ENCODE results near the gene SIX3.
A peak's percentile ranks its signal among the peaks of the same experiment; 100 is the strongest.

SIX3 gene

GRCh38 chr2:44943693-44944101 is 2.2 kb downstream of the SIX3 start:
- no peak for DNase-seq (ENCODE audit: low spot score)

DNA sequence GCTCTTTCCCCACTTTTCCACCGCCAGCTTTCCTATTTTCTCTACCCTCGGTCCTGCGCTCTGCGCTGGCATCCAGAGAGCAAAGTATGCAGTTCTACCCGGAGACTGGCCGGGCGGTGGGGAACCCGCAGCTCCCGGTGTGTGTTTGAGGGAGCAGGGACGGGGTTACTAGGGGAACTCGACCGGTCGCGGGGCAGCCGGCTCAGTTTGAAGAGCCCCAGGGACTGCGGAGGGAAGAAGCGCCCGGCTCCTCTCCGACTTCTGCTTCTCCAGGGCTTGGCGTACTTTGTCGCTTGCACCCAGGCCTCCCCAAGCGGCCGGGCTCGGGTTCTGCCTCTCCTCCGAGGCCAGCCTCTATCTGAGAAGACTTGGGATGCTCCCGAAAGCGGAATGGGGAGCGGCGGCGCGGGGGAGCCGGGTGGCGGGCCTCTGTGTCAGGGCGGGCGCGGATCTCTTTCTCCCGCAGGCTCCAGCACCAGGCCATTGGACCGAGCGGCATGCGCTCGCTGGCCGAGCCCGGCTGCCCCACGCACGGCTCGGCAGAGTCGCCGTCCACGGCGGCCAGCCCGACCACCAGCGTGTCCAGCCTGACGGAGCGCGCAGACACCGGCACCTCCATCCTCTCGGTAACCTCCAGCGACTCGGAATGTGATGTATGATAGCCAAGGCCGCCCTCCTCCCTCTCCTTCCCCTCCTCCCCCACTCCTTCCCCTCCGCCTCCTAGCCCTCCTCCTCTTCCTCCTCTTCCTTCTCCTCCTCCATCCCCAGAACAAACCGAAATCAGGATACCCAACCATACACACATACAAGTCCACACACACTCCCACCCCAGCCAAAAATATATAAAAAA is 2.8 kb downstream of the SIX3 start:
- DNase-seq (ENCODE audit: low spot score): no peak

DNA sequence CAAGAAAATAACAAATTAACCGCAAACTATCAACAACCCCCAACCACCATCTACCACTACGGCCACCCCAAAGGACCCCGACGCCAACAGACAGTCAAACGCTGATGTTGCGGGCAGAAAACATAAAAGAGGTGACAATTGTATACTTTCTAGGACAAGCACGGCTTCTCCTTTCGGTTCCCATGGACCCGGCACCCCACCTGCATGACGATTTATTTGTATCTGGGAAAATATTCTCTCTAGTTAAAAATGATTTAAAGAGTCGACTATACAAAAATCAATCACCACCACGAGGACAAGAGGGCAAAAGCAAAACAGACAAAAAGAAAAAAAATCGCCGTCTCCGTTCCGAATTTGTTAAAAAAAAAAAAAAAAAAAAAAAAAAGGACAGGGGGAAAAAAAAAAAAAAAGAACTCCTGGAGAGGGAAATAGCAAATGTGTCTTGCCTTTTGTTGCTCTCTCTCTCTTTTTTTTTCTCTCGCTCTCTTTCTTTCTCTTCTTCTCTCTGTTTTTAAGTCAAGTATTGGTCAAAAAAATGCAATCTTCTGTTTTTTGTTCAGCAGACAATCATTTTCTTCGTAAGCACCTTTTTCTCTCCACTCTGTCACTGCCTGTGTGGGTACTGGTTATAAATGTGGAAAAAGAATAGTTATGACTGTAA is 3.6 kb downstream of the SIX3 start:
- DNase-seq (ENCODE audit: low spot score): no peak

GRCh38 chr2:44945676-44946371 is 4.3 kb downstream of the SIX3 start:
- DNase-seq (ENCODE audit: low spot score): no peak

DNA sequence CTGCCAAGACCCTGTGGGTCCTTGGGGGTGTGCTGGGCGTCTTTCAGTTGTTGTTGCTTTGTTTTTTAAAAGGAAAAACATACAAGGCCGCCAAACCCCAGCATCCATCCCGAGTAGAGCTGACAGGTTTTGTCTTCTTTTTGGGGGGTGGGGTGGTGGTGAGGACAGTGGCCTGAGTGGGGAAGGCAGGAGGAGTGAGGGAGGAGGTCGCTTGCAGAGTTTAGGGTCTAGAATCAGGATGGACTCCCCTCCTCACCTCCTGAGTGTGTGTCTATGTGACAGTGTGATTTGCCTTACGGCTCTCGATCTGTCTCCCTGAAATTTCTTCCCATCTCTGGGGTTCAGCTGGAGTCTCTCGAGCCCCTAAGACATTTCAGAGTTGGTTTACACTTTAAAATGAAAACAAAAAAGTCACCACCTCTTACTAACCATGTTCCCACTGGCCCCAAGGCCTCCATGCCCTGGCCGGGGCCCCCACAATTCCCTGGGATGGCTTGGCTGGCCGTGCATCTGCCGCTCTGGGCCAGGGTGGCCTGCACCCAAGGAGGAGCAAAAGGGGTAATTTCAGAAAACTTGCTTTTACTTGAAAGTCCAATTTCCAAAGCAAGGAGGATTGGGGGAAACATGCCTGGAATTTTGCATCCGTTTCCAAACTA is 5.0 kb downstream of the SIX3 start:
- no peak for DNase-seq (ENCODE audit: low spot score)

GRCh38 chr2:44947028-44947375 is 5.5 kb downstream of the SIX3 start:
- DNase-seq (ENCODE audit: low spot score): no peak

GRCh38 chr2:44948565-44949328 is 7.2 kb downstream of the SIX3 start:
- no peak for DNase-seq (ENCODE audit: low spot score)

GRCh38 chr2:44949329-44950151 is 8.0 kb downstream of the SIX3 start:
- peak; percentile 35 for DNase-seq (ENCODE audit: low spot score)

GRCh38 chr2:44950646-44951045 is 9.1 kb downstream of the SIX3 start:
- no peak for DNase-seq (ENCODE audit: low spot score)

GRCh38 chr2:44951124-44951523 is 9.6 kb downstream of the SIX3 start:
- DNase-seq (ENCODE audit: low spot score): no peak

DNA sequence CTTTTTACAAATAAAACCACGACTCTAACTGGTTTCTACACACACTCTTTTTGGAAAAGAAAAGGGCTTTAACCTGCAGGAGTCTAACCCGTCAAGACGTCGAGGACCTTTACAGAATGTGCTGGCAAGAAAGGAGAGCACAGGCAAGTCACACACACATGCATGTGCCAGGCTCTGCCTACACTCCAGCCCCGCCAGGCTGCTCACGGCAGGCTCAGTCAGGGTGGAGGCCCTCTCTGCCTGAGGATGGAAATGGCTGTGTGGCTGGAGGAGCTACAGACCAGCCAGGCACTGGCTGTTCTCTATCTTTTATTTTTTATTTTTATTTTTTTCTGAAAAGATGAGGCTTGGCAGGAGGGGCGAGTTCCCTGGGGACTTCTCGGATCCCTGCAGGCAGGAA is 10.2 kb downstream of the SIX3 start:
- no peak for DNase-seq (ENCODE audit: low spot score)

- DNase-seq (ENCODE audit: low spot score): peak; percentile 61
These were observed 10.8 kb downstream of the SIX3 start for GRCh38 chr2:44952143-44952805.

DNA sequence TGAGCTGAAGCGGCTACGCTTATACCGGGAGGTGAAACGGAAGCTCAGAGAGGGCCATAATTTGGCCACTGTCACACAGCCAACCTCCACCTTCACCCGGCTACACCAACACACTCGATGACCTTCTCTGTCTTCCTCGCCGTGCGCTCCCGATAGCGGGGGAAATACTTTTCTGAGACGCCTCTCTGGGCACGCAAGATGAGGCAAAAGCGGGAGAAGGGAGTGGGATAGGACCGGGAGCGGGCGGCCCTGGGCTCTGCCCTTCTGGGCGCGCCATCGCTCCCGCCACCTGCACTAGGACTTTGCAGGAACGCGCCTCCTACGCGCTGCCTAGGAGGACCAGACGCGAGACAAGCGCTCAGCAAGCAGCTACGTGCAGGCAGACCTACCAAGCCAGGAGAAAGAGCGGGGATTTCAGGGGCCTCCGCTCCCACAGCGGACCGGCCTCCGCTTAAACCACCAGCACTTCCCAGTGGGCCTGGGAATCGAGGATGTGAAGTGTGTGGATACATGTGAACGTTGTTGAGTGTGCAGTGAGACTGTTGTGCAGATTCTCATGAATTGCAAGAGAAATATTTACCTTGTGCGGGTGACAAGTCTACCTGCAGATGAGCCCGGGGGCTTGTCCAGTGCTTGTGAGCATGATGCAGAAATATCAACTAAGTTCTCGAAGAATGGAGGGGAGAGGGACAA is 11.4 kb downstream of the SIX3 start:
- no peak for DNase-seq (ENCODE audit: low spot score)

DNA sequence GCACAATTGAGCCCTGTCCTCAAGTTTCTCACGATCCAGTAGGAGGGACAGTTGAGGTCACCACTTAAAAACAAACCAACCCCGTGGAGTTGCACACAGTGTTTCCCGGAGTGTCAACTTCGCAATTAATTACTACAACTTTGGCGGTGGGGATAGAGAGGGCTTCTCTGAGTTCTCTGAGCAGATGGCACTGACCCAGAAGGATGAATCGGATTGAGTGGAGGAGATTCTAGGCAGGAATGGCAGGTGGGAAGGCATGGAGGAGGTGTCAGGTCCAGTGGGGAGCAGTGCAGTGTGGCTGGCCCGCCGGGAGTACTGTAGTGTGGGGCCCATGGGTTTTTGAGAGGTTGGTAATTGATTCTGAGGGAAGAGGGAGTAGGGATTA is 12.0 kb downstream of the SIX3 start:
- DNase-seq (ENCODE audit: low spot score): no peak

- DNase-seq (ENCODE audit: low spot score): no peak
These were observed 13.0 kb downstream of the SIX3 start for GRCh38 chr2:44954447-44954888.

- DNase-seq (ENCODE audit: low spot score): no peak
These were observed 13.5 kb downstream of the SIX3 start for GRCh38 chr2:44954889-44955592.

GRCh38 chr2:44955593-44956392 is 14.3 kb downstream of the SIX3 start:
- DNase-seq (ENCODE audit: low spot score): peak; percentile 47

DNA sequence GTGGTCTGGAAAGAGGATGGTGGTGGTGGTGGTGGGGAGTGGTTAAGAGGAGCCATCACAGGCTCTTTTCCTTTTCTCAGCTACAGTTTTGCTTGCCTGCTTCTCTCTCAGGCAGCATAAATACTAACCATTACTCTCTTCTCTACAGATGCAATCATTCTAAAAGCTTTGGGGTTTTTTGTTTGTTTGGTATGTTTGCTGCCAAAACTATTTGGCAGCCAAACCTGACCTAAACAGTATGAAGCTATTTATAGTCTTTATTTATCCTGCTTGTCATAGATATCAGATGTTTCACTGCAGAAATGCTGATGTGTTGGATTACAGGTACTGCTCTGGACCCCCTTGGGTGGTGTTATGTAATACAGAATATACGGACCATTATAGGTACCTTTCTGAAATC is 15.3 kb downstream of the SIX3 start:
- DNase-seq (ENCODE audit: low spot score): no peak

All from globus pallidus (tissue), 1 donor.